HEK293T (cell line): ENCODE results near the gene TTC28.
"Not testable (repeated sequence)": the region's sequence is repeated elsewhere in the genome, so short reads cannot be mapped to it uniquely, and the experiment has no call there.

Source experiments
- CTCF ChIA-PET: fragments of 350-600 bp; formaldehyde crosslinking; extraction: SDS; loops from one replicate; lab custom pipeline; 2021; ENCODE audit warnings: antibody characterized with exemption, inconsistent platforms; lab: Yijun Ruan, JAX
- POLR2A ChIA-PET: fragments of 350-600 bp; formaldehyde crosslinking; extraction: SDS; loops from one replicate; lab custom pipeline; 2020; ENCODE audit warnings: antibody characterized with exemption, inconsistent platforms; lab: Yijun Ruan, JAX
- DNase-seq: peaks from one replicate; pipeline ENCODE4 v3.0.0; 2012; ENCODE audit warnings: mixed read lengths; ENCODE audit errors: extremely low spot score
- ARNT ChIP-seq: fragments of 450-650 bp; IDR thresholded peaks from 2 replicates; pipeline ENCODE4 v1.6.1; 2017; ENCODE audit warnings: mild to moderate bottlenecking
- BHLHE40 ChIP-seq: fragments of 450-650 bp; IDR thresholded peaks from 2 replicates; pipeline ENCODE4 v1.6.1; 2016; ENCODE audit warnings: mild to moderate bottlenecking, moderate library complexity, borderline replicate concordance
- CTBP1 ChIP-seq: fragments of 450-650 bp; IDR thresholded peaks from 2 replicates; pipeline ENCODE4 v1.6.1; 2016; ENCODE audit warnings: borderline replicate concordance
- ELF4 ChIP-seq: fragments of 450-650 bp; IDR thresholded peaks from 2 replicates; pipeline ENCODE4 v1.6.1; 2017; ENCODE audit warnings: antibody characterized with exemption
- FOXA1 ChIP-seq: fragments of 450-650 bp; IDR thresholded peaks from 2 replicates; pipeline ENCODE4 v1.6.1; 2016; ENCODE audit warnings: mild to moderate bottlenecking
- FOXK2 ChIP-seq: fragments of 450-650 bp; IDR thresholded peaks from 2 replicates; pipeline ENCODE4 v1.6.1; 2016; ENCODE audit warnings: mild to moderate bottlenecking
- FOXM1 ChIP-seq: fragments of 450-650 bp; IDR thresholded peaks from 2 replicates; pipeline ENCODE4 v1.6.1; 2017; ENCODE audit warnings: mild to moderate bottlenecking, borderline replicate concordance
- HDGF ChIP-seq: fragments of 450-650 bp; IDR thresholded peaks from 2 replicates; pipeline ENCODE4 v1.6.1; 2017; ENCODE audit warnings: antibody characterized with exemption, borderline replicate concordance
- L3MBTL2 ChIP-seq: fragments of 450-650 bp; conservative IDR thresholded peaks from 2 replicates; pipeline ENCODE4 v1.6.1; 2016; ENCODE audit warnings: mild to moderate bottlenecking
- LEF1 ChIP-seq: fragments of 450-650 bp; IDR thresholded peaks from 2 replicates; pipeline ENCODE4 v1.6.1; 2017; ENCODE audit warnings: mild to moderate bottlenecking, borderline replicate concordance
- NFRKB ChIP-seq: fragments of 450-650 bp; IDR thresholded peaks from 2 replicates; pipeline ENCODE4 v1.6.1; 2016; ENCODE audit warnings: mild to moderate bottlenecking, moderate library complexity
- PKNOX1 ChIP-seq: fragments of 450-650 bp; IDR thresholded peaks from 2 replicates; pipeline ENCODE4 v1.6.1; 2016
- SP1 ChIP-seq: fragments of 450-650 bp; IDR thresholded peaks from 2 replicates; pipeline ENCODE4 v1.6.1; 2017
- SUZ12 ChIP-seq: fragments of 450-650 bp; IDR thresholded peaks from 2 replicates; pipeline ENCODE4 v1.6.1; 2016; ENCODE audit warnings: mild to moderate bottlenecking
- TARDBP ChIP-seq: fragments of 450-650 bp; IDR thresholded peaks from 2 replicates; pipeline ENCODE4 v1.6.1; 2016
- ZNF384 ChIP-seq: fragments of 450-650 bp; IDR thresholded peaks from 2 replicates; pipeline ENCODE4 v1.6.1; 2016

TTC28 gene

GRCh38 chr22:28205926-28206325, 473.7 kb downstream of the TTC28 start:
- ChIA-PET CTCF (no interaction called here), POLR2A (no interaction called here)

GRCh38 chr22:28204382-28204781, 475.3 kb downstream of the TTC28 start:
- ChIA-PET CTCF (no interaction called here), POLR2A (no interaction called here)
- TF ChIP-seq FOXM1 (no peak), TARDBP (no peak), L3MBTL2 (no peak), SUZ12 (no peak), LEF1 (no peak), FOXA1 (no peak)

More at GRCh38 chr22:28205926-28206325, 473.7 kb downstream of the TTC28 start:
- TF ChIP-seq FOXA1 (no peak), L3MBTL2 (no peak), FOXM1 (no peak), PKNOX1 (no peak), TARDBP (no peak), NFRKB (no peak), ELF4 (no peak), HDGF (no peak), ZNF384 (no peak), CTBP1 (no peak), BHLHE40 (no peak), LEF1 (no peak), ARNT (no peak), SUZ12 (no peak), FOXK2 (no peak), SP1 (no peak)
- DNase-seq = no peak

GRCh38 chr22:28203286-28203685, 476.4 kb downstream of the TTC28 start:
- no peak for TF ChIP-seq ELF4
- no peak for TF ChIP-seq NFRKB
- TF ChIP-seq ARNT = no peak
- TF ChIP-seq TARDBP = no peak
- no peak for TF ChIP-seq PKNOX1
- no peak for TF ChIP-seq SUZ12
- no peak for TF ChIP-seq ZNF384
- no peak for TF ChIP-seq BHLHE40
- no peak for TF ChIP-seq CTBP1
- DNase-seq = no peak
- ChIA-PET CTCF (no interaction called here), POLR2A (no interaction called here)

More at GRCh38 chr22:28204382-28204781, 475.3 kb downstream of the TTC28 start:
- DNase-seq = no peak

GRCh38 chr22:28198692-28199091, 480.9 kb downstream of the TTC28 start:
- ChIA-PET POLR2A (no interaction called here), CTCF (no interaction called here)
- no peak for DNase-seq
- TF ChIP-seq FOXA1 (no peak), FOXM1 (no peak), TARDBP (no peak), ELF4 (no peak), SP1 (no peak), NFRKB (no peak), FOXK2 (no peak), LEF1 (no peak), L3MBTL2 (no peak), HDGF (no peak), CTBP1 (no peak), ZNF384 (no peak), PKNOX1 (no peak), SUZ12 (no peak), BHLHE40 (no peak)

- POLR2A ChIA-PET, CTCF ChIA-PET, DNase-seq: not testable (repeated sequence)
Observed at GRCh38 chr22:28191571-28191970, 488.1 kb downstream of the TTC28 start.

GRCh38 chr22:28188178-28188879, 491.3 kb downstream of the TTC28 start:
- ChIA-PET POLR2A (no interaction called here), CTCF (no interaction called here)
- no peak for DNase-seq

More at GRCh38 chr22:28188178-28188879, 491.3 kb downstream of the TTC28 start:
- no peak for TF ChIP-seq SUZ12
- no peak for TF ChIP-seq LEF1
- no peak for TF ChIP-seq PKNOX1
- no peak for TF ChIP-seq TARDBP
- no peak for TF ChIP-seq ELF4
- TF ChIP-seq CTBP1 = no peak
- no peak for TF ChIP-seq FOXA1
- no peak for TF ChIP-seq NFRKB
- no peak for TF ChIP-seq SP1
- TF ChIP-seq HDGF = no peak
- TF ChIP-seq FOXK2 = no peak
- TF ChIP-seq ARNT = no peak
- no peak for TF ChIP-seq ZNF384
- TF ChIP-seq FOXM1 = no peak
- no peak for TF ChIP-seq L3MBTL2
- TF ChIP-seq BHLHE40 = no peak
